A549 (cell line): ENCODE measurements around the gene USP6NL. TPM values are rescaled to one million over a fixed set of nuclear protein-coding genes. Genes with fewer than 3 reads are reported as not detected.

Experiments
- ATAC-seq, 2 experiments: fragments of 200-7000 bp in 1 of 2; fragments of >200 bp in 1 of 2; cut with Nextera tagmentation in 1 of 2; cut with Tn5 transposase in 1 of 2; 3 replicates each; pipeline versions ENCODE4 v1.8.0 to v1.9.1; 2018 to 2020; ENCODE audit warnings: mild to moderate bottlenecking in 1 of 2, moderate library complexity in 1 of 2
- CTCF ChIA-PET: fragments of 300-600 bp; sonication (Branson Sonifier 250); formaldehyde crosslinking; extraction: SDS; loops from one replicate; lab custom pipeline; 2021; ENCODE audit warnings: antibody characterized with exemption, inconsistent platforms; lab: Yijun Ruan, JAX
- POLR2A ChIA-PET: fragments of 350-600 bp; formaldehyde crosslinking; extraction: SDS; loops from one replicate; lab custom pipeline; 2021; ENCODE audit warnings: antibody characterized with exemption, inconsistent platforms; lab: Yijun Ruan, JAX
- DNase-seq, 2 experiments: peaks; one replicate each; pipeline versions ENCODE4 v3.0.0 to v3.0.0-alpha.2; 2011 to 2016; ENCODE audit warnings: low read depth in 1 of 2, low spot score in 1 of 2
- FAIRE-seq: peaks from 2 replicates; lab custom pipeline; 2011; peaks lifted over from hg19 to GRCh38; lab: Jason Lieb, UNC
- H3K27ac ChIP-seq, 2 experiments: fragments of >200 bp; sonication (Bioruptor Twin); formaldehyde crosslinking; 3 replicates each; pipeline ENCODE4 v1.5.1; 2016 to 2017
- H3K4me1 ChIP-seq: fragments of >200 bp; sonication (Bioruptor Twin); formaldehyde crosslinking; 3 replicates; pipeline ENCODE4 v1.6.1; 2016
- H3K4me2 ChIP-seq: fragments of >200 bp; sonication (Bioruptor Twin); formaldehyde crosslinking; 3 replicates; pipeline ENCODE4 v1.6.1; 2016
- H3K4me3 ChIP-seq: fragments of >200 bp; sonication (Bioruptor Twin); formaldehyde crosslinking; 3 replicates; pipeline ENCODE4 v1.5.1; 2016
- H3K9me3 ChIP-seq: fragments of >200 bp; sonication (Bioruptor Twin); formaldehyde crosslinking; 3 replicates; pipeline ENCODE4 v1.6.1; 2016
- BHLHE40 ChIP-seq: IDR thresholded peaks from 2 replicates; pipeline ENCODE4 v1.6.1; 2012; ENCODE audit warnings: low read depth, low read length, inconsistent platforms
- CBX2 ChIP-seq: fragments of 200-600 bp; sonication (generic); IDR thresholded peaks from 2 replicates; pipeline ENCODE4 v1.6.1; 2016; ENCODE audit warnings: low read depth, mild to moderate bottlenecking, borderline replicate concordance
- CHD4 ChIP-seq: fragments of 200-600 bp; sonication (generic); IDR thresholded peaks from 2 replicates; pipeline ENCODE4 v1.6.1; 2016; ENCODE audit warnings: antibody characterized with exemption, mild to moderate bottlenecking, borderline replicate concordance
- EP300 ChIP-seq, 2 experiments: fragments of >200 bp; sonication (Bioruptor Twin); formaldehyde crosslinking; IDR thresholded peaks; 2 replicates in 1 of 2; 3 replicates in 1 of 2; pipeline ENCODE4 v1.6.1; 2016 to 2017
- ESRRA ChIP-seq: fragments of 150-350 bp; IDR thresholded peaks from 2 replicates; pipeline ENCODE4 v1.6.1; 2014; ENCODE audit warnings: mild to moderate bottlenecking, low read length, borderline replicate concordance
- FOSB ChIP-seq: fragments of 250-450 bp; sonication (Bioruptor Pico); IDR thresholded peaks from 2 replicates; pipeline ENCODE4 v1.5.0; 2020; ENCODE audit warnings: mild to moderate bottlenecking, moderate library complexity
- FOSL2 ChIP-seq, 2 experiments: fragments of 450-650 bp in 1 of 2; fragments of >200 bp in 1 of 2; sonication (Bioruptor Twin) in 1 of 2; formaldehyde crosslinking; IDR thresholded peaks; 2 replicates each; pipeline versions ENCODE4 v1.5.0 to v1.6.1; 2016 to 2020; ENCODE audit warnings: mild to moderate bottlenecking in 1 of 2, moderate library complexity in 1 of 2
- HDAC2 ChIP-seq: fragments of 200-600 bp; sonication (generic); IDR thresholded peaks from 2 replicates; pipeline ENCODE4 v1.6.1; 2016
- HEYL ChIP-seq: fragments of 250-450 bp; sonication (Bioruptor Pico); IDR thresholded peaks from 2 replicates; pipeline ENCODE4 v1.8.0; 2021; ENCODE audit warnings: mild to moderate bottlenecking, moderate library complexity
- HOXB13 ChIP-seq: fragments of 250-450 bp; sonication (Bioruptor Pico); IDR thresholded peaks from 2 replicates; pipeline ENCODE4 v1.5.0; 2020; ENCODE audit warnings: low read depth, mild to moderate bottlenecking, moderate library complexity
- JUN ChIP-seq, 2 experiments: fragments of >200 bp; sonication (Bioruptor Twin); formaldehyde crosslinking; IDR thresholded peaks; 2 replicates in 1 of 2; 3 replicates in 1 of 2; pipeline ENCODE4 v1.6.1; 2016 to 2017
- KDM1A ChIP-seq: fragments of 200-600 bp; sonication (generic); IDR thresholded peaks from 2 replicates; pipeline ENCODE4 v1.6.1; 2016; ENCODE audit warnings: low read depth, mild to moderate bottlenecking
- MAZ ChIP-seq: fragments of 150-350 bp; IDR thresholded peaks from 2 replicates; pipeline ENCODE4 v1.6.1; 2014; ENCODE audit warnings: antibody characterized with exemption, low read depth, low read length, borderline replicate concordance
- NFE2L2 ChIP-seq: fragments of 150-350 bp; conservative IDR thresholded peaks from 2 replicates; pipeline ENCODE4 v1.6.1; 2014; ENCODE audit warnings: low read length
- NPAS2 ChIP-seq: fragments of 250-450 bp; sonication (Bioruptor Pico); IDR thresholded peaks from 2 replicates; pipeline ENCODE4 v1.8.0; 2022; ENCODE audit warnings: mild to moderate bottlenecking, moderate library complexity, borderline replicate concordance
- PHF8 ChIP-seq: fragments of 200-600 bp; sonication (generic); IDR thresholded peaks from 2 replicates; pipeline ENCODE4 v1.6.1; 2016; ENCODE audit warnings: low read depth, mild to moderate bottlenecking, antibody characterized with exemption, moderate library complexity, borderline replicate concordance
- POLR2A ChIP-seq: IDR thresholded peaks from 2 replicates; pipeline ENCODE4 v1.6.1; 2012; ENCODE audit warnings: mild to moderate bottlenecking, low read length
- POLR2AphosphoS2 ChIP-seq: conservative IDR thresholded peaks from 2 replicates; pipeline ENCODE4 v1.6.1; 2012; ENCODE audit warnings: low read length, improper control_type of control experiment, inconsistent platforms
- RAD21 ChIP-seq, 2 experiments: fragments of >200 bp in 1 of 2; sonication (Bioruptor Twin) in 1 of 2; formaldehyde crosslinking in 1 of 2; IDR thresholded peaks in 1 of 2; conservative IDR thresholded peaks in 1 of 2; 2 replicates in 1 of 2; 3 replicates in 1 of 2; pipeline ENCODE4 v1.6.1; 2012 to 2018; ENCODE audit warnings: inconsistent platforms in 1 of 2
- RARB ChIP-seq: fragments of 250-450 bp; sonication (Bioruptor Pico); IDR thresholded peaks from 2 replicates; pipeline ENCODE4 v1.8.0; 2021; ENCODE audit warnings: mild to moderate bottlenecking, moderate library complexity
- ZC3H11A ChIP-seq: fragments of 450-650 bp; IDR thresholded peaks from 2 replicates; pipeline ENCODE4 v1.6.1; 2014; ENCODE audit warnings: antibody characterized with exemption, mild to moderate bottlenecking
- ZSCAN20 ChIP-seq: fragments of 250-450 bp; sonication (Bioruptor Pico); IDR thresholded peaks from 2 replicates; pipeline ENCODE4 v1.8.0; 2022; ENCODE audit warnings: mild to moderate bottlenecking, moderate library complexity
- WGBS: methylation state at CpG from one replicate; pipeline ENCODE4 v1.1.6; 2017; ENCODE audit errors: missing lambda C conversion rate; 5-methylcytosine and 5-hydroxymethylcytosine counted together
- polyA plus RNA-seq, 4 experiments: library from polyadenylated mRNA; depleted of rRNA in 3 of 4; stranded (reverse); fragments of >200 nt; fragmentation: RNase III in 1 of 4; extraction: RNeasy Plus Mini Kit Qiagen cat#74134 plus additional on column Dnase treatment in 1 of 4; gene quantifications; 2 replicates in 3 of 4; 3 replicates in 1 of 4; pipeline ENCODE4 v1.2.3, GENCODE V29; 2011 to 2017
- TF ChIP-seq, protein P1 (sequence below): fragments of 250-450 bp; sonication (Bioruptor Pico); IDR thresholded peaks from 2 replicates; pipeline ENCODE4 v1.5.0; 2021; ENCODE audit warnings: mild to moderate bottlenecking, moderate library complexity, borderline replicate concordance
- TF ChIP-seq, protein P2 (sequence below): fragments of 200-600 bp; sonication (generic); IDR thresholded peaks from 2 replicates; pipeline ENCODE4 v1.6.1; 2016; ENCODE audit warnings: antibody characterized with exemption, mild to moderate bottlenecking, moderate library complexity
- TF ChIP-seq, protein P3 (sequence below): fragments of 250-450 bp; sonication (Bioruptor Pico); IDR thresholded peaks from 2 replicates; pipeline ENCODE4 v1.5.0; 2020; ENCODE audit warnings: low read depth, mild to moderate bottlenecking, moderate library complexity
- TF ChIP-seq, protein P4 (sequence below): fragments of >200 bp; sonication (Bioruptor Twin); formaldehyde crosslinking; IDR thresholded peaks from 3 replicates; pipeline ENCODE4 v1.5.1; 2016
- TF ChIP-seq, protein P5 (sequence below): IDR thresholded peaks from 2 replicates; pipeline ENCODE4 v1.6.1; 2012

USP6NL gene
- polyA plus RNA-seq, 2 of the 4 experiments (the other 2 are of a cell fraction): 10.6 to 18.2 TPM

DNA sequence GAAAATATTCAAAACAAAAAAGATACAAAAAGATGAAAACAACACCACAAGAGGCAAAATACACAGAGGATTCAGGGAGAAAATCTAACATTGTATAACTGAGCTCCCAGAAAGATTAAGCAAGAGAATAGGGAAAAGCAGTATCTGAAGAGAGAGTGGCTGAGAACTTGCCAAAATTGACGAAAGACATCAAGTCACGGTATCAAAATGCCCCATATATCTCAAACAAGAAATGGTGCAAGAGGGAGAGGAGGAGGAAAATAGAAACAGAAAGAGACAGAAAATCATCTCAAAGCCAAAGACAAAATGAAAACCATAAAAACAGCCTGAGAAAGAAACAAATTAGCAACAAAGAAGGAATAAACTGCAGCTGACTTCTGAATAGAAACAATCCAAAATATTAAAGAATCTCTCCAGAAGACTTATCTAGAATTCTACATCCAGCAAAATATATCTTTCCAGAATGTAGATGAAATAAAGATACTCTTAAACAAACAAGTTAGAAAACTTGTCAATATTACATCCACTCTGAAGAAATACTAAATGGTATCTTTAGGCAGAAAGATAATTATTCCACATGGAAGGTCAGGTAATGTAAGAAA lies 5.5 kb downstream of the USP6NL start:
- FAIRE-seq (no peak), ATAC-seq (no peak), DNase-seq (no peak)
- ChIA-PET CTCF (interaction anchor here (0.9 kb wide), 1 partner anchor 61 kb away, joined by 4 read pairs; no protein-coding TSS in a partner anchor), POLR2A (no interaction called here)
- no peak overlapping the region for H3K27ac ChIP-seq
- no peak overlapping the region for H3K4me2 ChIP-seq
- no peak overlapping the region for H3K4me3 ChIP-seq
- 92% methylated on average over 2 of the region's 2 CpGs for WGBS
- H3K4me1 ChIP-seq: peaks cover 41% of the 10 kb centered on the region
- TF ChIP-seq POLR2A (no peak), ZSCAN20 (CRISPR knock-in tag) (no peak), FOSB (CRISPR knock-in tag) (no peak), NFE2L2 (no peak), FOSL2 (IDR thresholded peaks at IDR 0.05) (no peak), FOSL2 (CRISPR knock-in tag; IDR thresholded peaks at IDR 0.05) (no peak), MAZ (no peak), RAD21 (conservative IDR thresholded peaks at IDR 0.05 in 1 of 2, IDR thresholded peaks at IDR 0.05 in 1 of 2) (no peak), ZC3H11A (no peak), HDAC2 (no peak), JUN (IDR thresholded peaks at IDR 0.05) (no peak), EP300 (IDR thresholded peaks at IDR 0.05) (no peak), CHD4 (no peak), HEYL (no peak)
- TF ChIP-seq, protein P1, sequence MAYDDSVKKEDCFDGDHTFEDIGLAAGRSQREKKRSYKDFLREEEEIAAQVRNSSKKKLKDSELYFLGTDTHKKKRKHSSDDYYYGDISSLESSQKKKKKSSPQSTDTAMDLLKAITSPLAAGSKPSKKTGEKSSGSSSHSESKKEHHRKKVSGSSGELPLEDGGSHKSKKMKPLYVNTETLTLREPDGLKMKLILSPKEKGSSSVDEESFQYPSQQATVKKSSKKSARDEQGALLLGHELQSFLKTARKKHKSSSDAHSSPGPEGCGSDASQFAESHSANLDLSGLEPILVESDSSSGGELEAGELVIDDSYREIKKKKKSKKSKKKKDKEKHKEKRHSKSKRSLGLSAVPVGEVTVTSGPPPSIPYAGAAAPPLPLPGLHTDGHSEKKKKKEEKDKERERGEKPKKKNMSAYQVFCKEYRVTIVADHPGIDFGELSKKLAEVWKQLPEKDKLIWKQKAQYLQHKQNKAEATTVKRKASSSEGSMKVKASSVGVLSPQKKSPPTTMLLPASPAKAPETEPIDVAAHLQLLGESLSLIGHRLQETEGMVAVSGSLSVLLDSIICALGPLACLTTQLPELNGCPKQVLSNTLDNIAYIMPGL (CRISPR knock-in tag): no peak
- TF ChIP-seq, protein P2, sequence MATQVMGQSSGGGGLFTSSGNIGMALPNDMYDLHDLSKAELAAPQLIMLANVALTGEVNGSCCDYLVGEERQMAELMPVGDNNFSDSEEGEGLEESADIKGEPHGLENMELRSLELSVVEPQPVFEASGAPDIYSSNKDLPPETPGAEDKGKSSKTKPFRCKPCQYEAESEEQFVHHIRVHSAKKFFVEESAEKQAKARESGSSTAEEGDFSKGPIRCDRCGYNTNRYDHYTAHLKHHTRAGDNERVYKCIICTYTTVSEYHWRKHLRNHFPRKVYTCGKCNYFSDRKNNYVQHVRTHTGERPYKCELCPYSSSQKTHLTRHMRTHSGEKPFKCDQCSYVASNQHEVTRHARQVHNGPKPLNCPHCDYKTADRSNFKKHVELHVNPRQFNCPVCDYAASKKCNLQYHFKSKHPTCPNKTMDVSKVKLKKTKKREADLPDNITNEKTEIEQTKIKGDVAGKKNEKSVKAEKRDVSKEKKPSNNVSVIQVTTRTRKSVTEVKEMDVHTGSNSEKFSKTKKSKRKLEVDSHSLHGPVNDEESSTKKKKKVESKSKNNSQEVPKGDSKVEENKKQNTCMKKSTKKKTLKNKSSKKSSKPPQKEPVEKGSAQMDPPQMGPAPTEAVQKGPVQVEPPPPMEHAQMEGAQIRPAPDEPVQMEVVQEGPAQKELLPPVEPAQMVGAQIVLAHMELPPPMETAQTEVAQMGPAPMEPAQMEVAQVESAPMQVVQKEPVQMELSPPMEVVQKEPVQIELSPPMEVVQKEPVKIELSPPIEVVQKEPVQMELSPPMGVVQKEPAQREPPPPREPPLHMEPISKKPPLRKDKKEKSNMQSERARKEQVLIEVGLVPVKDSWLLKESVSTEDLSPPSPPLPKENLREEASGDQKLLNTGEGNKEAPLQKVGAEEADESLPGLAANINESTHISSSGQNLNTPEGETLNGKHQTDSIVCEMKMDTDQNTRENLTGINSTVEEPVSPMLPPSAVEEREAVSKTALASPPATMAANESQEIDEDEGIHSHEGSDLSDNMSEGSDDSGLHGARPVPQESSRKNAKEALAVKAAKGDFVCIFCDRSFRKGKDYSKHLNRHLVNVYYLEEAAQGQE: no peak
- TF ChIP-seq, protein P3, sequence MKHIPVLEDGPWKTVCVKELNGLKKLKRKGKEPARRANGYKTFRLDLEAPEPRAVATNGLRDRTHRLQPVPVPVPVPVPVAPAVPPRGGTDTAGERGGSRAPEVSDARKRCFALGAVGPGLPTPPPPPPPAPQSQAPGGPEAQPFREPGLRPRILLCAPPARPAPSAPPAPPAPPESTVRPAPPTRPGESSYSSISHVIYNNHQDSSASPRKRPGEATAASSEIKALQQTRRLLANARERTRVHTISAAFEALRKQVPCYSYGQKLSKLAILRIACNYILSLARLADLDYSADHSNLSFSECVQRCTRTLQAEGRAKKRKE (CRISPR knock-in tag): no peak
- no peaks in the 10 kb centered on the region for H3K9me3 ChIP-seq

DNA sequence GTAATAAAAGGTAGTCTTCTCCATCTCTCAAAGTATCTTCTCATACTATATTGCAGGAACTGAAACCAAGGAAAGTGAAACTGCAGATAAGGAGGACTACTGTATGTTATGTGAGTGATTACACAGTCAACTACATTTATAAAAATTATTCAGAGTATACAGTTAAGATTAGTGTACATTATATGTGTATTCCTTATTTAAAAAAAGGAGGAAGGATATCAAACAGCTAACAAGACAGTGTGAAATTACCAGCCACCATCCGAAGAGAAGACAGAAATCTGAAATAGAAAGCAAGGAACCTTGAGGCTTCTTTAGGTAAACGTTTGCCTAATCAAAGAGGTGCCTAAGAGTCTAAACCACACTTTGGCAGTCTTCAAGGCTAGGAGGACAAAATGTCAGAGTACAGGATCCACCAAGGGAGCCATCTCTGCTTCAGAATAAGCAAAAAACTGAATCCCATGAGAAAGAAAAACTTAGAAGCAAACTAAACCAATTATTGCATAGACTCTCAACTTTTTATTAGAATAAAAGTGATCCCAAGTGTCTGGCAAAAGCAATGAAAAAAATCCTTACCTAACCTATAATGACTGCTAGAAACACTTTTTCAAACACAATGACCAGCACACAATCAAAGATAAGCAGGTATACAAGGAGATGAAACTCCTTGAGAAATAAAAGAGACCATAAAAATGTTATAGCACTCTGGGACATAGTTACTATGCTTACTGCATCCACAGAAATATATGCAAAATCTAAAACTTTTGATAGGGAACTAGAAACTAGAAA lies 6.4 kb downstream of the USP6NL start:
- peaks cover 39% of the 10 kb centered on the region for H3K4me1 ChIP-seq
- no peak overlapping the region for H3K27ac ChIP-seq
- no peak overlapping the region for H3K4me3 ChIP-seq
- 45% methylated on average over 2 of the region's 2 CpGs for WGBS
- POLR2A ChIA-PET: no interaction called here
- ATAC-seq (no peak), DNase-seq (no peak), FAIRE-seq (no peak)
- CTCF ChIA-PET: no interaction called here
- H3K4me2 ChIP-seq: peak overlapping the region; percentile 35
- no peak for TF ChIP-seq NPAS2 (CRISPR knock-in tag)
- TF ChIP-seq ZSCAN20 (CRISPR knock-in tag): no peak
- TF ChIP-seq, protein P4, sequence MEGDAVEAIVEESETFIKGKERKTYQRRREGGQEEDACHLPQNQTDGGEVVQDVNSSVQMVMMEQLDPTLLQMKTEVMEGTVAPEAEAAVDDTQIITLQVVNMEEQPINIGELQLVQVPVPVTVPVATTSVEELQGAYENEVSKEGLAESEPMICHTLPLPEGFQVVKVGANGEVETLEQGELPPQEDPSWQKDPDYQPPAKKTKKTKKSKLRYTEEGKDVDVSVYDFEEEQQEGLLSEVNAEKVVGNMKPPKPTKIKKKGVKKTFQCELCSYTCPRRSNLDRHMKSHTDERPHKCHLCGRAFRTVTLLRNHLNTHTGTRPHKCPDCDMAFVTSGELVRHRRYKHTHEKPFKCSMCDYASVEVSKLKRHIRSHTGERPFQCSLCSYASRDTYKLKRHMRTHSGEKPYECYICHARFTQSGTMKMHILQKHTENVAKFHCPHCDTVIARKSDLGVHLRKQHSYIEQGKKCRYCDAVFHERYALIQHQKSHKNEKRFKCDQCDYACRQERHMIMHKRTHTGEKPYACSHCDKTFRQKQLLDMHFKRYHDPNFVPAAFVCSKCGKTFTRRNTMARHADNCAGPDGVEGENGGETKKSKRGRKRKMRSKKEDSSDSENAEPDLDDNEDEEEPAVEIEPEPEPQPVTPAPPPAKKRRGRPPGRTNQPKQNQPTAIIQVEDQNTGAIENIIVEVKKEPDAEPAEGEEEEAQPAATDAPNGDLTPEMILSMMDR: no peak
- no peak for TF ChIP-seq PHF8
- TF ChIP-seq CBX2: no peak
- TF ChIP-seq HDAC2: no peak
- TF ChIP-seq HOXB13 (CRISPR knock-in tag): no peak
- TF ChIP-seq RARB (CRISPR knock-in tag): no peak
- no peak for TF ChIP-seq JUN (IDR thresholded peaks at IDR 0.05)
- no peak for TF ChIP-seq ESRRA
- no peak for TF ChIP-seq KDM1A
- TF ChIP-seq BHLHE40: no peak
- TF ChIP-seq, protein P5, sequence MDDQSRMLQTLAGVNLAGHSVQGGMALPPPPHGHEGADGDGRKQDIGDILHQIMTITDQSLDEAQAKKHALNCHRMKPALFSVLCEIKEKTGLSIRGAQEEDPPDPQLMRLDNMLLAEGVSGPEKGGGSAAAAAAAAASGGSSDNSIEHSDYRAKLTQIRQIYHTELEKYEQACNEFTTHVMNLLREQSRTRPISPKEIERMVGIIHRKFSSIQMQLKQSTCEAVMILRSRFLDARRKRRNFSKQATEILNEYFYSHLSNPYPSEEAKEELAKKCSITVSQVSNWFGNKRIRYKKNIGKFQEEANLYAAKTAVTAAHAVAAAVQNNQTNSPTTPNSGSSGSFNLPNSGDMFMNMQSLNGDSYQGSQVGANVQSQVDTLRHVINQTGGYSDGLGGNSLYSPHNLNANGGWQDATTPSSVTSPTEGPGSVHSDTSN: no peak
- no peak for TF ChIP-seq POLR2AphosphoS2
- H3K9me3 ChIP-seq: no peaks in the 10 kb centered on the region
